Stimulated activated CD8-positive, alpha-beta memory T cell treated with anti-CD3 and anti-CD28 coated beads, Interleukin-7, amount 100 ng/mL, for 1 hour (primary cell): Measurements from ENCODE around the gene KCNRG.
"Not testable (repeated sequence)": the region's sequence is repeated elsewhere in the genome, so short reads cannot be mapped to it uniquely, and the experiment has no call there.

Experiments
- DNase-seq, 2 donors: peaks; one replicate each; pipeline ENCODE4 v3.0.0-alpha.2; 2020; ENCODE audit warnings: low read depth in 2 of 2

Gene KCNRG

DNA sequence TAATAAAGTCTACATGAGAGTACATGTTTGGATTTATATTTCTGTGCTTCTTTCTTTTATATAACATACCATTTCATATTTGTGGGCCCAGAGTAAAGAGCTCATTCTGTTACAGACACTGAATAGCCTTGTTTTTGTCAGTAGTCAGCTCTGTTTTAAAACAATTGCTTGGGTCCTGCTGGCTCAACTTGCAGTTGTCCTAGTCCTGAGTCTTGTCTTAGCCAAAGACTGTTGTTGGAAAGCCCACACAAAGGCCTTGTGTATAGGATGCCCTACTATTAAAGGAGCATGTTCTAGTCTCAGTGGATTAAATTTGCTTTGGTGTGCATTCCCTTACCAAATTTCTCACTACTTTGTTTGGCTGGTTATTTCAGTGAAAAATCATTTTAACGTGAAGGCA, 3.8 kb upstream of the KCNRG start:
- no peak for DNase-seq

DNA sequence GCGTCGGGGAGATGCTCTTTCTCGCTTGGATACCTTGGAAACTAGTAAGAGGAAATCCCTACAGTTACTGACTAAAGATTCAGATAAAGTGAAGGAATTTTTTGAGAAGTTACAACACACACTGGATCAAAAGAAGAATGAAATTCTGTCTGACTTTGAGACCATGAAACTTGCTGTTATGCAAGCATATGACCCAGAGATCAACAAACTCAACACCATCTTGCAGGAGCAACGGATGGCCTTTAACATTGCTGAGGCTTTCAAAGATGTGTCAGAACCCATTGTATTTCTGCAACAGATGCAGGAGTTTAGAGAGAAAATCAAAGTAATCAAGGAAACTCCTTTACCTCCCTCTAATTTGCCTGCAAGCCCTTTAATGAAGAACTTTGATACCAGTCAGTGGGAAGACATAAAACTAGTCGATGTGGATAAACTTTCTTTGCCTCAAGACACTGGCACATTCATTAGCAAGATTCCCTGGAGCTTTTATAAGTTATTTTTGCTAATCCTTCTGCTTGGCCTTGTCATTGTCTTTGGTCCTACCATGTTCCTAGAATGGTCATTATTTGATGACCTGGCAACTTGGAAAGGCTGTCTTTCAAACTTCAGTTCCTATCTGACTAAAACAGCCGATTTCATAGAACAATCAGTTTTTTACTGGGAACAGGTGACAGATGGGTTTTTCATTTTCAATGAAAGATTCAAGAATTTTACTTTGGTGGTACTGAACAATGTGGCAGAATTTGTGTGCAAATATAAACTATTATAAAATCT, 2.7 kb upstream of the KCNRG start:
- DNase-seq, result no peak

DNA sequence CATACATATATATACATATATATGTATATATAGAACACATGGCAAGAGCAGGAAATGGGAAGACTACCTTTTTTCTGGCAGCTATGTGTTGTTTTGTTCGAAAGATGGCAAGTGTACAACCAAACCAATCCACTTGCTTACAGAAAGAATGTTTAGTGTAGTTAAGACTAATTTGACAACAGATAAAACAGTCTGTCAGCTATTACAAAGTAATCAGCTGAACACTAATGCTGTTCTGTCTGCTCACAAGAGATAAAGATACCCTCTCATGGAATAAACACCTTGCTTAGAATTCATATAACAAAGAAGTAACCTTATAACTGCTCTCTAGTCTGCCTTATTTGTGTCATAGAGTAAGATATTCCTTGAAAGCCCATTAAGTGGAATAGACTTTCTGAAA, 858 bp upstream of the KCNRG start:
- no peak for DNase-seq

GRCh38 chr13:50015750-50016149, 506 bp downstream of the KCNRG start:
- no peak for DNase-seq

GRCh38 chr13:50016444-50016843, 1.2 kb downstream of the KCNRG start:
- no peak for DNase-seq

GRCh38 chr13:50017819-50018218, 2.6 kb downstream of the KCNRG start:
- no peak for DNase-seq

GRCh38 chr13:50025436-50025835, 10.2 kb downstream of the KCNRG start:
- DNase-seq, result no peak

- DNase-seq, result no peak
These were observed 11.7 kb downstream of the KCNRG start for GRCh38 chr13:50026788-50027473.

DNA sequence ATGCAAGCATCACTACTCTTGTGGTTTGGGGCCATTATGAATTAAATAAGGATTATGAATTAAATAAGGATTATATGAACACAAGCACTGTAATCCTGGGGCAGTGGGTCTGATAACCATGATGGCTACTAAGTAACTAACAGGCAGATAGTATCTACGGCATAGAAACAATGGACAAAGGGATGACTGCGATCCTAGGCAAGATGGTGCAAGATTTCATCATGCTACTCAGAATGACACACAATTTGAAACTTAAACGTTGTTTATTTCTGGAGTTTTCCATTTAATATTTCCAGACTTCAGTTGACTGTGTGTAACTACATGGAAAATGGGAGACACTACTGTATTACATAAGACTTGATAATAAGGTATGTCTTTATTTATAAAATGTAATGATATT, 15.1 kb downstream of the KCNRG start:
- no peak for DNase-seq

DNA sequence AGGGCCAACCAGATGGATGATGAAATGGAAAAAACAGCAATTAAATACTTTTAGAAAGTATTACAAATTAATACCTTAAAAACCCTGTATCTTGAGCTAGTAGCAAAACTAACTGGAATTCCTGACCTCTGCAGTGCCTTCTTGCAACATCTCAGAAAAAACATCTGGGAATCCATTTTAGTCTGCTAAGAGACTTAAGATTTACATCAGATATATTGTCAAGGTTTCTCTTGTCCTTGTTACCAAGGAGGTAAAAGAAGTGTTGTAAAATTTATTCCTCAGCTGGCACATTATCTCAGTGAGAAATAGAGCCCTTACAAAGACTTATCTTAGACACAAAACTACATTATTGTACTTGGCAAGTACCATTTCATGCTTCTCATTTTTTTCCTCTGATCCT, 18.5 kb downstream of the KCNRG start:
- DNase-seq, result no peak

- no peak for DNase-seq
These were observed 22.5 kb downstream of the KCNRG start for GRCh38 chr13:50037788-50038187.

DNA sequence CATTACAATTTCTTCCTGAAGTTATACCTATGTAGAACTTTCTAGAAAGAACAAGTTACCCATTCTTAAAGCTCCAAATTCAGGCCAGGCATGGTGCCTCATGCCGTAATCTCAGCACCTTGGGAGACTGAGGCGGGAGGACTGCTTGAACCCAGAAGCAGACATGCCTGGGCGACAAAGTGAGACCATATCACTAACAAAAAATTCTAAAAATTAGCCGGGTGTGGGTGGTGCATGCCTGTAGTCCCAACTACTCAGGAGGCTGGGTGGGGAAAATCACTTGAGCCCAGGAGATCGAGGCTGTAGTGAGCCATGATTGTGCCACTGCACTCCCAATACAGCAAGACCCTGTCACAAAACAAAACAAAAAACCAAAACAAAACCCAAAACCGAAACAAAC, 23.0 kb downstream of the KCNRG start:
- DNase-seq, result no peak

GRCh38 chr13:50052478-50052877, 37.2 kb downstream of the KCNRG start:
- DNase-seq, result no peak

DNA sequence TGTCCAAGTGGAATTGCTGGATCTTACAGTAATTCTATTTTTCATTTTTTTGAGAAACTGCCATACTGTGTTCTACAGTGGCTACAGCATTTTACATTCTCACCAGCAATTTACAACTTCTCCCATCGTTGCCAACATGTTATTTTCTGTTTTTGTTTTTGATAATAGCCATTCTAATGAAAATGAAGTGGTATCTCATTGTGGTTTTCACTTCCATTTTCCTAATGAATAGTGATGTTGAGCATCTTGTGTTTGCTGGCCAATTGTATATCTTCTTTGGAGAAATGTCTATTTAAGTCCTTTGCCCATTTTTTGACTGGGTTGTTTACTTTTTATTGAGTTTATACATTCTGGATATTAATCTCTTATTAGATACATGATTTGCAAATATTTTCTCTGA, 38.6 kb downstream of the KCNRG start:
- no peak for DNase-seq

DNA sequence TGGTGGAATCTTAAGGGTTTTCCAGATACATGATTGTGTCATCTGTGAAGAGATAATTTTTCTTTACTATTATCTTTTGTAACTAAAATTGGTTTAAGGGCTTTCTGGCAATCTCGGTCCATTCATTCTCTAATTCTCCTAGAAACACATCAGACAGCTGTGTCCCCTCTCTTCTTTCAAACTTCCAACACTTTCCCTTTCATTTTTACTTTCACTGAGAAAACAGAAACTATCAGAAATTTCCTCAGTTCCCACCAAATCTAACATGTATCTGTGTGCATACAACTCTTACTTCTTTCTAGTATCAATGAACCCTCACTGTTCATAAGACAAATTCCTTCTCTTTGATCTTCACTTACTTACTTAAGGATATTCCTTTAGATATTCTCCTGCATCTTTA, 40.2 kb downstream of the KCNRG start:
- no peak for DNase-seq

- DNase-seq, result no peak
These were observed 45.5 kb downstream of the KCNRG start for GRCh38 chr13:50060718-50061117.

DNA sequence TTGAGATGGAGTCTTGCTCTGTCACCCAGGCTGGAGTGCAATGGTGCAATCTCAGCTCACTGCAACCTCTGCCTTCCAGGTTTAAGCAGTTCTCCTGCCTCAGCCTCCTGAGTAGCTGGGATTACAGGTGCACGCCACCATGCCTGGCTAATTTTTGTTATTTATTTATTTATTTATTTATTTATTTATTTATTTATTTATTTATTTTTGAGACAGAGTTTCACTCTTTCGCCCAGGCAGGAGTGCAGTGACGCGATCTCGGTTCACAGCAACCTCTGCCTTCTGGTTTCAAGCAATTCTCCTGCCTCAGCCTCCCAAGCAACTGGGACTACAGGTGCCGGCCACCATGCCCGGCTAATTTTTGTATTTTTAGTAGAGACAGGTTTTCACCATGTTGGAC, 47.1 kb downstream of the KCNRG start:
- not testable (repeated sequence) for DNase-seq

GRCh38 chr13:50065712-50066111, 50.5 kb downstream of the KCNRG start:
- no peak for DNase-seq

DNA sequence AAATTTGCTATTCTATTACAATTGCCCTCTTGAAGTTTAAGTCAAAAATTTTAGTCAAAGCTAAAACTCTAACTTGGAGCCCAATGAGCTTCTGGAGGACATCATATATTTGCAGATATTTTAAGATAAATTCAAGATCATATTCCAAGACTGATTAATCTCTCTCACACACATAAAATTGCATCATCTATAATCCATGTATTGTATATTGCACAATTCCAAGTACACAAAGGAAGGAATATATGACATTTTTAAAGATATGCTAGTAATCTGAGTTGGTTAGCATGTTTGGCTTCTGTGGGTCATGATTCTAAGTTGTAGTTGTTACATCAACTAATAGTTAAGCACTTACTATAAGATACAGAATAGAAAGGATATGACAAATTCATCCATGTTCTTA, 53.3 kb downstream of the KCNRG start:
- DNase-seq, result no peak

GRCh38 chr13:50069261-50069660, 54.0 kb downstream of the KCNRG start:
- DNase-seq, result no peak

- no peak for DNase-seq
These were observed 54.9 kb downstream of the KCNRG start for GRCh38 chr13:50070186-50070585.
